Skeletal muscle satellite cell (primary cell): ENCODE results near the gene PRKACA.
A peak's percentile ranks its signal among the peaks of the same experiment; 100 is the strongest.
"Not testable (repeated sequence)": the region's sequence is repeated elsewhere in the genome, so short reads cannot be mapped to it uniquely, and the experiment has no call there.

Source experiments
- H3K27me3 ChIP-seq: 2 replicates; pipeline ENCODE4 v1.7.0; 2013; ENCODE audit warnings: low read length; ENCODE audit not compliant: control insufficient read depth, insufficient read depth
- H3K36me3 ChIP-seq: 2 replicates; pipeline ENCODE4 v1.7.0; 2013; ENCODE audit warnings: mild to moderate bottlenecking, control low read depth, low read length; ENCODE audit not compliant: insufficient read depth
- H3K4me1 ChIP-seq: 2 replicates; pipeline ENCODE4 v1.7.0; 2013; ENCODE audit warnings: low read length; ENCODE audit not compliant: control insufficient read depth, insufficient read depth
- H3K4me2 ChIP-seq: 2 replicates; pipeline ENCODE4 v1.7.0; 2013; ENCODE audit warnings: mild to moderate bottlenecking, low read length
- H3K4me3 ChIP-seq: 2 replicates; pipeline ENCODE4 v1.7.0; 2013; ENCODE audit warnings: low read length
- H3K9ac ChIP-seq: 2 replicates; pipeline ENCODE4 v1.7.0; 2013; ENCODE audit warnings: mild to moderate bottlenecking, low read depth, low read length, moderate library complexity
- H3K9me3 ChIP-seq: replicated peaks from 2 replicates; pipeline ENCODE4 v1.7.0; 2013; ENCODE audit warnings: mild to moderate bottlenecking, control low read depth, low read length

PRKACA gene

GRCh38 chr19:14047866-14048265 is 69.7 kb downstream of the PRKACA start:
- H3K4me1 ChIP-seq, H3K36me3 ChIP-seq, H3K4me2 ChIP-seq, H3K27me3 ChIP-seq, H3K4me3 ChIP-seq, H3K9me3 ChIP-seq, H3K9ac ChIP-seq: not testable (repeated sequence)

GRCh38 chr19:14042659-14043608 is 74.6 kb downstream of the PRKACA start:
- H3K4me1 ChIP-seq = not testable (repeated sequence)

More at GRCh38 chr19:14042659-14043608, 74.6 kb downstream of the PRKACA start:
- H3K36me3 ChIP-seq, H3K9me3 ChIP-seq, H3K27me3 ChIP-seq, H3K4me3 ChIP-seq, H3K9ac ChIP-seq: not testable (repeated sequence)
- peak overlapping the region; percentile 14 for H3K4me2 ChIP-seq
